ENCODE measurements around the gene ZNF487.

ZNF487 gene

DNA sequence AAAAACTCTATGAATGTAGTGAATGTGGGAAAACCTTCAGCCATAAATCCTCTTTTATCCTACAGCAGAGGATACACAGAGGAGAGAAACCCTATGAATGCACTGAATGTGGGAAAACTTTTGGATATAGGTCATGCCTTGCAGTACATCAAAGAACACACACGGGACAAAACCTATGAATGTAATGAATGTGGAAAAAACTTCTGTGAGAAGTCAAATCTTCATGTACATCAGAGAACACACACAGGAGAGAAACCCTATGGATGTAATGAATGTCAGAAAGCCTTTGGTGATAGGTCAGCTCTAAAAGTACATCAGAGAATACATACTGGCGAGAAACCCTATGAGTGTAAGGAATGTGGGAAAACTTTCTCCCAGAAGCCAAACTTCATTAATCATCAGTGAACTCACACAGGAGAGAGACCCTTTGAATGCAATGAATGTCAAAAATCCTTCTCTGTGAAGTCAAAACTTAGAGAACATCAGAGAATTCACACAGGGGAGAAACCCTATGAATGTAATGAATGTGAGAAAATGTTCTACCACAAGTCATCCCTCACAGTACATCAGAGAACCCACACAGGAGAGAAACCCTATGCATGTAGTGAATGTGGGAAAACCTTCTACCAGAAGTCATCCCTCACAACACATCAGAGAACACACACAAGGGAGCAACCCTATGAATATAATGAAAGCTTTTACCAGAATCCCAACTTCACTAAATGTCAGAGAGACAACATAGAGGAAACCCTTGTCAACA, 45.6 kb downstream of the ZNF487 start:
- DNase-seq (ENCODE audit: low read depth in 1 of 2, low spot score in 1 of 2), result no peak

DNA sequence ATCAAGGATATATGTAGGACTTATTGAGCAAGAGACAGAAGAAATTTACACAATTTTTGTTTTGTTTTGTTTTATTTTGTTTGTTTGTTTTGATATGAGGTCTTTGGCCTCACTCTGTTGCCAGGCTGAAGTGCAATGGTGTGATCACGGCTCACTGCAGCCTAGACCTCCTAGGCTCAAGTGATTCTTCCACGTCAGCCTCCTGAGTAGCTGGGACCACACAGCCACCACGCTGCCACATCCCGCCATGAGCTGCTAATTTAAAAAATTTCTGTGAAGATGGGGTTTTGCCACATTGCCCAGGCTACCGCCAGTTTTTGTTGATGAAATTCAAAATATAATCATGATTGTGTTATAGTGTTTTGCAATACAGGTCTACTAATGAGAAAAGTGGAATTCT, 54.9 kb downstream of the ZNF487 start:
- no peak for DNase-seq (ENCODE audit: low read depth in 1 of 2, low spot score in 1 of 2)

DNA sequence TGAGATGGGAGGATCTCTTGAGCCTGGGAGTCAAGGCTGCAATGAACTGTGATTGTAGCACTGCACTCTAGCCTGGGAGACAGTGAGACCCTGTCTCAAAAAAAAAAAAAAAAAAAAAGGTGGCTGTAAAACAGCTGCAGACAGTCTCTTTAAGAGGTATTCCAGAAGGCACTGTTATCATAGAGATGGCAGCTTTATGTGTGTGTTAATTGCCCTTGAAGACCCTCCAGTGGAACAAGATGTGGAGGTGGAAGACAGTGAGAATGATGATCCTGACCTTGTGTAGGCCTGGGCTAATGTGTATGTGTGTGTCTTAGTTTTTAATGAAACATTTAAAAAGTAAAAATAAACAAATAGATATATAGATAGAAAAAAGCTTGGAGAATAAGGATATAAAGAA, 66.0 kb downstream of the ZNF487 start:
- DNase-seq (ENCODE audit: low read depth in 1 of 2, low spot score in 1 of 2), result no peak

DNA sequence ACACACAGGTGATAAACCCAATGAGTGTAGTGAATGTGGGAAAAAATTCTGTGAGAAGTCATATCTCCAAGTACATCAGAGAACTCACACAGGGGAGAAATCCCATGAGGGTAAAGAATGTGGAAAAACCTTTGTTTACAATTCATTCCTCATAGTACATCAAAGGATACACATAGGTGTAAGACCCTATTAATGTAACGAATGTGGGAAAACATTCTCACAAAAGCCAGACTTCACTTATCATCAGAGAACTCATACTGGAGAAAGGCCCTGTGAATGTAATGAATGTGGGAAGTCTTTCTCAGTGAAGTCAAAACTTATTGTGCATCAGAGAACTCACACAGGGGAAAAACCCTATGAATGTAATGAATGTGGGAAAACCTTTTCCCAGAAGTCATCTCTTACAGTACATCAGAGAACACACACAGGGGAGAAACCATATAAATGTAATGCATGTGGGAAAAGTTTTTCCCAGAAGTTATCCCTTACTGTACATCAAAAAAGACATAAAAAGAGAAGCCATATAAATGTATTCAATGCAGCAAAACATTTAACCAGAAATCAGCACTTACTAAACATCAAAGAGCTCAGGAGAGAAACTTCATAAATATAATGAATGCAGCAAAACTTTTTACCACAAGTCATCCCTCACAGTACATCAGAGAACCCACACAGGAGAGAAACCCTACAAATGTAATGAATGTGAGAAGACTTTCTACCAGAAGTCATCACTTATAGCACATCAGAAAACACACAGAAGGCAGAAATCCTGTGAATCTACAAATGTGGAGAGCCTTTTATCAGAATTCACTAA, 87.7 kb downstream of the ZNF487 start:
- DNase-seq (ENCODE audit: low read depth in 1 of 2, low spot score in 1 of 2), result no peak
